Endothelial cell of umbilical vein (primary cell): ENCODE measurements around the gene THEM4.

Experiments used
- CTCF ChIP-seq, 2 donors: IDR thresholded peaks; 1 replicate in 1 of 2; 2 replicates in 1 of 2; pipeline ENCODE4 v1.5.1; 2011; ENCODE audit warnings: low read length in 2 of 2, mild to moderate bottlenecking in 2 of 2, moderate library complexity in 2 of 2, control low read depth in 1 of 2, inconsistent platforms in 1 of 2, low read depth in 1 of 2; ENCODE audit not compliant: insufficient read depth in 1 of 2; ENCODE audit errors: extremely low read depth in 1 of 2
- EZH2 ChIP-seq: IDR thresholded peaks from 2 replicates; pipeline ENCODE4 v1.6.1; 2012; ENCODE audit warnings: borderline replicate concordance, low read depth, mild to moderate bottlenecking, moderate library complexity, low read length, inconsistent platforms; ENCODE audit not compliant: severe bottlenecking
- FOS ChIP-seq: IDR thresholded peaks from 2 replicates; pipeline ENCODE4 v1.6.1; 2011; ENCODE audit warnings: mild to moderate bottlenecking, low read length, moderate library complexity, borderline replicate concordance; ENCODE audit not compliant: insufficient read depth
- GATA2 ChIP-seq: IDR thresholded peaks from 2 replicates; pipeline ENCODE4 v1.7.0; 2011; ENCODE audit warnings: low read depth, mild to moderate bottlenecking, moderate library complexity, mixed read lengths, low read length; ENCODE audit not compliant: insufficient read length, insufficient read depth
- JUN ChIP-seq: IDR thresholded peaks from 2 replicates; pipeline ENCODE4 v1.6.1; 2011; ENCODE audit warnings: borderline replicate concordance, low read depth; ENCODE audit not compliant: insufficient read length, insufficient read depth
- MAX ChIP-seq: IDR thresholded peaks from 2 replicates; pipeline ENCODE4 v1.6.1; 2011; ENCODE audit not compliant: insufficient read depth, insufficient read length
- POLR2A ChIP-seq: IDR thresholded peaks from 2 replicates; pipeline ENCODE4 v1.6.1; 2012; ENCODE audit warnings: low read depth, mild to moderate bottlenecking, control low read depth, low read length
- POLR2AphosphoS5 ChIP-seq: IDR thresholded peaks from 2 replicates; pipeline ENCODE4 v1.6.1; 2012; ENCODE audit warnings: low read depth, mild to moderate bottlenecking, control low read depth, low read length, moderate library complexity; ENCODE audit not compliant: insufficient read depth

DNA sequence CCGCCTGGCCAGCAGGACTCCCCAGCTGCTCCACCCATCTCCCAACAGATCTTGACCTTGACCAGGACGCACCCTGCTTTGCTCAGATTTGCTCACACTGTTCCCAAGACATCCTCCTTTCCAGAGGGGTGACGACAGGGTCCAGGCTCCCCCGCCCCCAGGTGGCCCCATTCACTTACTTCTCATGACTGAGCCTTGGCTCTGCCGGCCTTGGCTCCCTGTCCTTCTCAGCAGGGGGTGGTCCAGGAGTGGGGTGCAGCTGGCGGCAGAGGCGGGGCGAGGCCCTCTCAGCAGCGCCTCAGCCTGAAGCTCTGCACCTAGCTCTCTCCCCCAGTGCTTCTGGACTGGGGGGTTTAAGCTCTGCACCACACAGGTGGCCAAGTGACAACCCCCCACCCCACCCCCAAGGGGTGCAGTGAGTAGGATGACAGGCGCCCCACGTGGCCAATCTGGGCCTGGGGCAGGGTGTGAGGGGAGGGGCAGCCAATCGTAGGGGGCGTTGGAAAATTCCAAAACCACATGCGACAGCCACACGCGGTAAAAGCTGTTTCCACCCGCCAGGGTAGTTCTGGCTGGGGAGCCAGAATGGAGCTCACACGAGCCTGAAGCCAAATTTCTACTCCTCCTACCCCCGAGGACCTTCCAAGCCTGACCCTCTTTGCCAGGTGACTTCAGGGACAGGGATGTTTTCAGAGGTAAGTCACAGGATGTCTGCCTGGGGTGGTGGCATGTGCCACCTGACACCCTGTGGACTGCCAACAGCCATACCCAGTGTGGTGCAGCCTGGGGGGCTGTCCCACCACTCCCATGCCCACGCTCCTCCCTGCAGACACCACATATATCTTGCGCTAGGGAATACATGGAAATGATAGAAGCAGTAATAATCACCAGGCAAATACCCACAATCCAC lies 83.3 kb downstream of the THEM4 start:
- TF ChIP-seq CTCF (IDR thresholded peaks at IDR 0.05; ENCODE audit: extremely low read depth in 1 of 2, insufficient read depth in 1 of 2, low read depth in 1 of 2, low read length in 2 of 2), result no peak
- no peak for TF ChIP-seq FOS
- TF ChIP-seq MAX, result no peak
- no peak for TF ChIP-seq POLR2AphosphoS5
- TF ChIP-seq EZH2, result no peak
- TF ChIP-seq POLR2A, result no peak
- no peak for TF ChIP-seq GATA2
- TF ChIP-seq JUN, result no peak
